ENCODE data around the gene YBX2. TPM values are rescaled to one million over a fixed set of nuclear protein-coding genes. Genes with fewer than 3 reads are reported as not detected.
A peak's percentile ranks its signal among the peaks of the same experiment; 100 is the strongest.

YBX2 gene
- total and polyA plus RNA-seq, 2 donors (not counting 3 experiments of a cell fraction or from before 2014, with no cell fraction given) = 0.15 to 0.31 TPM

DNA sequence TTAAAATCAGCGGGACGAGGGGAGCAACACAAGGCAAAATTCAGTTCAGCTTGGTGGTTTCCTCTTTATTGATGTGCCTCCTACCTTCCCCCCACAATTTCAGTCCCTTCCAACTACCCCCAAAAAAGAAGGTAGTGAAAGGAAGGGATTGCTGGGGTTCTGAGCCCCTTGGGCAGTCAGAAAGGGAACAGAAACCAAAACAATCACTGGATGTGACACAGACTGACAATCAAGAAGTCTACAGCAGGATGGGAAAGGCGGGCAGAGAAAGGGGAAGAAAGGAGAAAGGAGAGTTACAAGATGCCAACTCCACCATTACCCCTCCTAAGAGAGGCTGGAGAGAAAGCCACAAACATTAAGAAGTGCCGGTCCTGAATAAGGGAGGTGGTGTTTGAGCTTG is 54.1 kb downstream of the YBX2 start:
- no peak overlapping the region for H2AFZ ChIP-seq (ENCODE audit: low read depth, low read length)
- H3K4me2 ChIP-seq (ENCODE audit: insufficient read depth, low read length) = peak overlapping the region; percentile 83
- H3K36me3 ChIP-seq (ENCODE audit: control insufficient read depth in 2 of 2, extremely low read depth in 1 of 2, insufficient read depth in 2 of 2, low read length in 2 of 2) = peaks cover 16 to 23% of the 10 kb centered on the region in 2 experiments
- intact Hi-C loops (cut with micrococcal nuclease) (no loop called here), dilution Hi-C loops (cut with MboI; ENCODE audit: extremely low pct_ligation_motif_present, low sequenced_read_pairs) (no loop called here)
- H3K9ac ChIP-seq (replicated peaks; ENCODE audit: extremely low read depth, insufficient read depth, low read length) = no peak overlapping the region
- no peak for DNase-seq (ENCODE audit: low read depth, low spot score)
- peaks cover 31% of the 10 kb centered on the region for H3K4me1 ChIP-seq (ENCODE audit: control insufficient read depth, extremely low read depth, insufficient read depth, low read length)
- no peak overlapping the region for H3K27ac ChIP-seq (ENCODE audit: insufficient read depth, low read depth, low read length)
- H3K9me1 ChIP-seq (replicated peaks; ENCODE audit: control insufficient read depth, extremely low read depth, insufficient read depth, low read length) = no peaks in the 10 kb centered on the region
- BruUV-seq (replicated peaks) = no TSS peak
- no peak overlapping the region for H3K4me3 ChIP-seq (replicated peaks in 1 of 3; ENCODE audit: insufficient read depth in 1 of 3, low read depth in 1 of 3, low read length in 3 of 3)
- H4K20me1 ChIP-seq (replicated peaks; ENCODE audit: control insufficient read depth, extremely low read depth, insufficient read depth, low read length) = no peaks in the 10 kb centered on the region
- no peaks in the 10 kb centered on the region for H3K27me3 ChIP-seq (ENCODE audit: control insufficient read depth in 2 of 2, insufficient read depth in 2 of 2, low read length in 2 of 2)
- CTCF ChIA-PET = interaction anchor here (1.0 to 3.4 kb wide), 3 partner anchors 20 to 194 kb away, joined by 3 to 24 read pairs (median 9); partner anchors contain the start of genes ACADVL and DLG4
- no peak for FAIRE-seq
- H3K79me2 ChIP-seq (ENCODE audit: control insufficient read depth, insufficient read depth, low read length) = peaks cover 53% of the 10 kb centered on the region
- no peak for TF ChIP-seq JUN (IDR thresholded peaks at IDR 0.05; ENCODE audit: borderline replicate concordance, insufficient read depth, insufficient read length, low read depth)
- no peak for TF ChIP-seq FOS (IDR thresholded peaks at IDR 0.05; ENCODE audit: borderline replicate concordance, insufficient read depth, low read length)
- TF ChIP-seq, protein P1, sequence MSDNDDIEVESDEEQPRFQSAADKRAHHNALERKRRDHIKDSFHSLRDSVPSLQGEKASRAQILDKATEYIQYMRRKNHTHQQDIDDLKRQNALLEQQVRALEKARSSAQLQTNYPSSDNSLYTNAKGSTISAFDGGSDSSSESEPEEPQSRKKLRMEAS (IDR thresholded peaks at IDR 0.05; ENCODE audit: insufficient read depth, insufficient read length) = no peak
- TF ChIP-seq EZH2 (IDR thresholded peaks at IDR 0.05; ENCODE audit: borderline replicate concordance, low read depth, low read length, severe bottlenecking) = no peak
- TF ChIP-seq POLR2AphosphoS5 (IDR thresholded peaks at IDR 0.05; ENCODE audit: insufficient read depth, low read depth, low read length) = no peak
- no peak for TF ChIP-seq MYC (IDR thresholded peaks at IDR 0.05; ENCODE audit: low read depth, low read length)
- no peak for TF ChIP-seq POLR2A (IDR thresholded peaks at IDR 0.05; ENCODE audit: low read depth, low read length)
- TF ChIP-seq GATA2 (IDR thresholded peaks at IDR 0.05; ENCODE audit: insufficient read depth, insufficient read length, low read depth, low read length) = no peak
- TF ChIP-seq, protein P2, sequence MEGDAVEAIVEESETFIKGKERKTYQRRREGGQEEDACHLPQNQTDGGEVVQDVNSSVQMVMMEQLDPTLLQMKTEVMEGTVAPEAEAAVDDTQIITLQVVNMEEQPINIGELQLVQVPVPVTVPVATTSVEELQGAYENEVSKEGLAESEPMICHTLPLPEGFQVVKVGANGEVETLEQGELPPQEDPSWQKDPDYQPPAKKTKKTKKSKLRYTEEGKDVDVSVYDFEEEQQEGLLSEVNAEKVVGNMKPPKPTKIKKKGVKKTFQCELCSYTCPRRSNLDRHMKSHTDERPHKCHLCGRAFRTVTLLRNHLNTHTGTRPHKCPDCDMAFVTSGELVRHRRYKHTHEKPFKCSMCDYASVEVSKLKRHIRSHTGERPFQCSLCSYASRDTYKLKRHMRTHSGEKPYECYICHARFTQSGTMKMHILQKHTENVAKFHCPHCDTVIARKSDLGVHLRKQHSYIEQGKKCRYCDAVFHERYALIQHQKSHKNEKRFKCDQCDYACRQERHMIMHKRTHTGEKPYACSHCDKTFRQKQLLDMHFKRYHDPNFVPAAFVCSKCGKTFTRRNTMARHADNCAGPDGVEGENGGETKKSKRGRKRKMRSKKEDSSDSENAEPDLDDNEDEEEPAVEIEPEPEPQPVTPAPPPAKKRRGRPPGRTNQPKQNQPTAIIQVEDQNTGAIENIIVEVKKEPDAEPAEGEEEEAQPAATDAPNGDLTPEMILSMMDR (IDR thresholded peaks at IDR 0.05; ENCODE audit: extremely low read depth in 1 of 2, insufficient read depth in 1 of 2, low read depth in 1 of 2, low read length in 2 of 2) = no peak
- no peaks in the 10 kb centered on the region for H3K9me3 ChIP-seq (replicated peaks; ENCODE audit: control insufficient read depth, insufficient read depth, low read length)
- POLR2A ChIA-PET = no interaction called here

Measured in endothelial cell of umbilical vein (primary cell).